ENCODE data around the gene SMARCA2.

Gene SMARCA2

DNA sequence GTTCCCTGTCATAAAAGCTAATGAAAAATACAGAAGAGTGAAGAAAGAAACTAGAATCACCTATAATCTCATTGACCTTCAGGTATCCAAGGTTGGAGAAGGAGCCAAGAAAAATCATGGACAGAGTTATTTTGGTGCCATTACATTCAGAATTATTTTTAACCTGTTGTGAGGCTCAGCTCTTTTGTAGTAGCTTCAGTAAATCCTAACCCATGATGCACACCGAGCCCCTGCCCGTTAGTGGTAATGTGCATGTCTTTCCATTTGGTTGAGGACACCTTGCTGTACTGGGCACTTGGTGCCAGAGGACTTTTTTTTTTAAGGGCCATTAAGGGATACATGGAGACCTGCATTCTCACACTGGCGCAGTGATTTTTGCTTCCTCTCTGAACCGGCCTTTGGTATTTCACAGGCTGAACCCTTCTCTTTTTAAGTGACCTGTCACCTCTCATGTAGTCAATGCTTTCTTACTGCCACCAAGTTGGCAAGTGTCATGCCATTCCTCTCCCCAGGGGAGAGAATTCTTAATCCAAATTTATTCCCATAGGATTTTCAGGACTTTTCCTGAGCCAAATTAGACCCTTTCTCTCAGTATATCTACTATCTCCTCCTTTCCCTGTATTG lies 125.6 kb downstream of the SMARCA2 start:
- Histone ChIP-seq H3K4ac (ENCODE audit: low read depth, low read length) (no peak overlapping the region), H3K4me2 (ENCODE audit: low read length) (no peak overlapping the region), H3K18ac (ENCODE audit: low read length) (no peak overlapping the region), H3K14ac (ENCODE audit: low read length) (no peak overlapping the region), H2BK12ac (ENCODE audit: low read length) (no peak overlapping the region), H4K91ac (ENCODE audit: low read depth, low read length) (no peak overlapping the region), H3K23ac (ENCODE audit: low read length) (no peak overlapping the region), H3K4me3 (ENCODE audit: low read depth, low read length) (no peak overlapping the region), H3K79me2 (ENCODE audit: control insufficient read depth, insufficient read depth, low read length, poor library complexity) (no peaks in the 10 kb centered on the region), H2AK5ac (ENCODE audit: low read length) (no peak overlapping the region), H3K36me3 (ENCODE audit: control insufficient read depth in 1 of 2, insufficient read depth in 2 of 2, low read length in 2 of 2) (peaks cover 10 to 19% of the 10 kb centered on the region in 2 experiments), H2BK120ac (ENCODE audit: insufficient read depth, low read length, poor library complexity) (no peak overlapping the region), H3K79me1 (ENCODE audit: low read length) (peaks cover 3% of the 10 kb centered on the region), H3K9me3 (ENCODE audit: insufficient read depth, low read depth, low read length) (peaks cover 2% of the 10 kb centered on the region), H3K27ac (ENCODE audit: low read depth, low read length) (no peak overlapping the region), H4K12ac (ENCODE audit: low read depth, low read length) (no peak overlapping the region), H2BK5ac (ENCODE audit: low read depth, low read length, poor library complexity) (no peak overlapping the region), H4K8ac (ENCODE audit: low read depth, low read length) (no peak overlapping the region), H3K27me3 (ENCODE audit: insufficient read depth, low read length) (no peaks in the 10 kb centered on the region), H3K9ac (ENCODE audit: low read length) (no peak overlapping the region), H2AFZ (ENCODE audit: insufficient read depth, low read length, poor library complexity) (no peak overlapping the region), H3K4me1 (ENCODE audit: control insufficient read depth in 1 of 2, insufficient read depth in 2 of 2, low read length in 2 of 2) (peaks cover 6 to 9% of the 10 kb centered on the region in 2 experiments)
- no CpG with 5 or more reads among the region's 4 CpGs for WGBS (ENCODE audit: extremely low coverage, insufficient coverage, insufficient read length)
- DNase-seq, result no peak

DNA sequence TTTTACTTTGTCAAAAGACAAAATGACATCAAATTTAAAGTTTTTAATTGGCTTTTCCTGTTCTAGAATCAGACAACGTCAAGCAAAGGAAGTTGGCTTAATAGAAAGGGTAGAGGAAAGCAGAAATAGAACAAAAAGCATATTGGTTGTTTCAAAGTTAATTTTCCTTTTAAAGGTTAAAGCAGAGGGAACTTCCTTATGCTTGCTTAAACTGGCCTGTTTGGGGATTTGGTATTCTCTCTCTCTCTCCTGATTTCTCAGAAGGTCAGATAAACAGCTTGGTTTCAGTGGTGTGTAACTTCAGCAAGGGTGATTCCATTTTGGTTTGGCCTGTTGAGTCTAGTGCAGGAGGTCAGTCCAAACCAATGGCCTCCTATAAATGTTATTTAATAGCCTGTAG lies 127.1 kb downstream of the SMARCA2 start:
- no peak overlapping the region for H3K23ac ChIP-seq (ENCODE audit: low read length)
- no peak overlapping the region for H2AFZ ChIP-seq (ENCODE audit: insufficient read depth, low read length, poor library complexity)
- H2AK5ac ChIP-seq (ENCODE audit: low read length), result no peak overlapping the region
- no peak for DNase-seq
- WGBS (ENCODE audit: extremely low coverage, insufficient coverage, insufficient read length), result no CpG with 5 or more reads among the region's 1 CpG
- H3K27me3 ChIP-seq (ENCODE audit: insufficient read depth, low read length), result no peaks in the 10 kb centered on the region
- H3K18ac ChIP-seq (ENCODE audit: low read length), result no peak overlapping the region
- H3K4me3 ChIP-seq (ENCODE audit: low read depth, low read length), result no peak overlapping the region
- H4K91ac ChIP-seq (ENCODE audit: low read depth, low read length), result no peak overlapping the region
- H2BK120ac ChIP-seq (ENCODE audit: insufficient read depth, low read length, poor library complexity), result no peak overlapping the region
- no peak overlapping the region for H3K4me2 ChIP-seq (ENCODE audit: low read length)
- no peak overlapping the region for H3K4ac ChIP-seq (ENCODE audit: low read depth, low read length)
- peaks cover 7 to 14% of the 10 kb centered on the region in 2 experiments for H3K36me3 ChIP-seq (ENCODE audit: control insufficient read depth in 1 of 2, insufficient read depth in 2 of 2, low read length in 2 of 2)
- H3K79me2 ChIP-seq (ENCODE audit: control insufficient read depth, insufficient read depth, low read length, poor library complexity), result no peaks in the 10 kb centered on the region
- peaks cover 2% of the 10 kb centered on the region for H3K9me3 ChIP-seq (ENCODE audit: insufficient read depth, low read depth, low read length)
- no peak overlapping the region for H3K9ac ChIP-seq (ENCODE audit: low read length)
- H2BK5ac ChIP-seq (ENCODE audit: low read depth, low read length, poor library complexity), result no peak overlapping the region
- no peak overlapping the region for H4K8ac ChIP-seq (ENCODE audit: low read depth, low read length)
- no peak overlapping the region for H2BK12ac ChIP-seq (ENCODE audit: low read length)
- H3K79me1 ChIP-seq (ENCODE audit: low read length), result peaks cover 3% of the 10 kb centered on the region
- peaks cover 10 to 12% of the 10 kb centered on the region in 2 experiments for H3K4me1 ChIP-seq (ENCODE audit: control insufficient read depth in 1 of 2, insufficient read depth in 2 of 2, low read length in 2 of 2)
- no peak overlapping the region for H3K27ac ChIP-seq (ENCODE audit: low read depth, low read length)
- H3K14ac ChIP-seq (ENCODE audit: low read length), result no peak overlapping the region
- no peak overlapping the region for H4K12ac ChIP-seq (ENCODE audit: low read depth, low read length)

DNA sequence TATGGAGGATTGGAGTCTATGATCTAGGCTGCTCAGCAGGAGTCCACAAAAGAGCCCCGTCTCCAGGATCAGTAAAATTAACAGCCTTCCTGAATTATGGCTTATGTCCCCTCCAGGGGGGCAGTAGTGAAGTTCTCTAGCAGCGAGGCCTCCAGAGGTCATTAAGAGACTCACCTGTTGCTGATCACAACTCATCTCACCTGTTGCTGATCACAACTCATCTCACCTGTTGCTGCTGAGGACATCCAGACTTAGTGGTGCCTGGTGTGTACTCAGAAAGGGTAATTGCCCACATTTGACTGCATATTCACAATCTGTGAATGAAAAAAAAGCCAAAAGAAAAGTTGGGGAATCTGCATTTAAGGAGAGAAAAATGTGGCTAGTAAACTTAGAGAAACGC lies 129.5 kb downstream of the SMARCA2 start:
- Histone ChIP-seq H4K12ac (ENCODE audit: low read depth, low read length) (no peak overlapping the region), H2AK5ac (ENCODE audit: low read length) (no peak overlapping the region), H3K79me2 (ENCODE audit: control insufficient read depth, insufficient read depth, low read length, poor library complexity) (no peaks in the 10 kb centered on the region), H3K79me1 (ENCODE audit: low read length) (peaks cover 3% of the 10 kb centered on the region), H3K27me3 (ENCODE audit: insufficient read depth, low read length) (no peaks in the 10 kb centered on the region), H3K9me3 (ENCODE audit: insufficient read depth, low read depth, low read length) (peaks cover 4% of the 10 kb centered on the region), H3K4me2 (ENCODE audit: low read length) (no peak overlapping the region), H3K9ac (ENCODE audit: low read length) (no peak overlapping the region), H3K18ac (ENCODE audit: low read length) (no peak overlapping the region), H3K27ac (ENCODE audit: low read depth, low read length) (peak overlapping the region; percentile 21), H2AFZ (ENCODE audit: insufficient read depth, low read length, poor library complexity) (no peak overlapping the region), H4K8ac (ENCODE audit: low read depth, low read length) (no peak overlapping the region), H3K36me3 (ENCODE audit: control insufficient read depth in 1 of 2, insufficient read depth in 2 of 2, low read length in 2 of 2) (peaks cover 3 to 9% of the 10 kb centered on the region in 2 experiments), H3K14ac (ENCODE audit: low read length) (no peak overlapping the region), H3K4me3 (ENCODE audit: low read depth, low read length) (no peak overlapping the region), H2BK12ac (ENCODE audit: low read length) (no peak overlapping the region), H3K4ac (ENCODE audit: low read depth, low read length) (peak overlapping the region; percentile 49), H3K23ac (ENCODE audit: low read length) (no peak overlapping the region), H3K4me1 (ENCODE audit: control insufficient read depth in 1 of 2, insufficient read depth in 2 of 2, low read length in 2 of 2) (peaks cover 10 to 12% of the 10 kb centered on the region in 2 experiments), H4K91ac (ENCODE audit: low read depth, low read length) (no peak overlapping the region), H2BK5ac (ENCODE audit: low read depth, low read length, poor library complexity) (no peak overlapping the region), H2BK120ac (ENCODE audit: insufficient read depth, low read length, poor library complexity) (peak overlapping the region; percentile 5)
- WGBS (ENCODE audit: extremely low coverage, insufficient coverage, insufficient read length), result no CpG with 5 or more reads among the region's 3 CpGs
- DNase-seq, result no peak

DNA sequence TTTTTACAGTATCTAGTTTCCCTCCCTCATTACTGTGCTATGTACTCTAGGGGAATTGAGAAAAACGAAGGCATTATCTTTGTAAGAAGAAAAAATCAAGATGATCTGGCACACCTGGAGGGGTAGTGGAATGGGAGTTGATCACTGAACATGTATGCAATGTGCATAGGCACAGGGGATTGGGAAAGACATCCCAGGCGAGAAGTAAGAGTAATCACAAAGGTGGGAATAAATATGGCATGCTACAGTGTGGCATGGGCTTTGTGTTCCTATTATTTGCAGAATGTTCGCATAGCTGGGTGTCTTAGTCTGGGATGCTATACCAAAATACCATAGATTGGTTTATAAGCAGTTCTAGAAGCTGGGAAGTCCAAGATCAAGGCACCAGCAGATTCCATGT lies 130.6 kb downstream of the SMARCA2 start:
- no peak overlapping the region for H3K9ac ChIP-seq (ENCODE audit: low read length)
- peaks cover 3% of the 10 kb centered on the region for H3K79me1 ChIP-seq (ENCODE audit: low read length)
- no peak overlapping the region for H3K4me2 ChIP-seq (ENCODE audit: low read length)
- no peak overlapping the region for H4K8ac ChIP-seq (ENCODE audit: low read depth, low read length)
- no peak overlapping the region for H2BK5ac ChIP-seq (ENCODE audit: low read depth, low read length, poor library complexity)
- no peak overlapping the region for H3K4ac ChIP-seq (ENCODE audit: low read depth, low read length)
- no peak overlapping the region for H3K23ac ChIP-seq (ENCODE audit: low read length)
- H3K4me3 ChIP-seq (ENCODE audit: low read depth, low read length), result no peak overlapping the region
- H4K91ac ChIP-seq (ENCODE audit: low read depth, low read length), result no peak overlapping the region
- no peak overlapping the region for H2BK12ac ChIP-seq (ENCODE audit: low read length)
- H3K27ac ChIP-seq (ENCODE audit: low read depth, low read length), result no peak overlapping the region
- no peaks in the 10 kb centered on the region for H3K79me2 ChIP-seq (ENCODE audit: control insufficient read depth, insufficient read depth, low read length, poor library complexity)
- H4K12ac ChIP-seq (ENCODE audit: low read depth, low read length), result no peak overlapping the region
- H3K9me3 ChIP-seq (ENCODE audit: insufficient read depth, low read depth, low read length), result peaks cover 4% of the 10 kb centered on the region
- H3K4me1 ChIP-seq (ENCODE audit: control insufficient read depth in 1 of 2, insufficient read depth in 2 of 2, low read length in 2 of 2), result peaks cover 10 to 12% of the 10 kb centered on the region in 2 experiments
- no peaks in the 10 kb centered on the region for H3K27me3 ChIP-seq (ENCODE audit: insufficient read depth, low read length)
- no peak overlapping the region for H2AFZ ChIP-seq (ENCODE audit: insufficient read depth, low read length, poor library complexity)
- H2BK120ac ChIP-seq (ENCODE audit: insufficient read depth, low read length, poor library complexity), result no peak overlapping the region
- no peak overlapping the region for H3K14ac ChIP-seq (ENCODE audit: low read length)
- no peak overlapping the region for H3K18ac ChIP-seq (ENCODE audit: low read length)
- DNase-seq, result peak; percentile 73 to 85
- no peak overlapping the region for H2AK5ac ChIP-seq (ENCODE audit: low read length)
- no CpG with 5 or more reads among the region's 3 CpGs for WGBS (ENCODE audit: extremely low coverage, insufficient coverage, insufficient read length)
- H3K36me3 ChIP-seq (ENCODE audit: control insufficient read depth in 1 of 2, insufficient read depth in 2 of 2, low read length in 2 of 2), result peaks cover 3 to 7% of the 10 kb centered on the region in 2 experiments
